Natural killer cell treated with Interleukin-12 subunit alpha and Interleukin-12 subunit beta and Interleukin-15 and Interleukin-18, amount 100 ng/mL, for 72 hours (primary cell): ENCODE data around the gene PNPLA2. TPM values are rescaled to one million over a fixed set of nuclear protein-coding genes. Genes with fewer than 3 reads are reported as not detected.

Experiments used
- ATAC-seq, 2 donors: fragments of 150-1000 bp; cut with Tn5 transposase in 1 of 2; sonication (Bioruptor Pico), chemical (Tn5 transposase) in 1 of 2; 2 replicates each; pipeline ENCODE4 v1.10.0; 2021
- DNase-seq: peaks from one replicate; pipeline ENCODE4 v3.0.0; 2022; ENCODE audit warnings: low spot score
- H3K27ac Mint-ChIP-seq, 2 donors: 1 replicate in 1 of 2; 2 replicates in 1 of 2; pipeline ENCODE4 v1.8.0; 2022; ENCODE audit warnings: mixed read lengths in 2 of 2, mild to moderate bottlenecking in 1 of 2, moderate library complexity in 1 of 2
- H3K27me3 Mint-ChIP-seq, 2 donors: 1 replicate in 1 of 2; 2 replicates in 1 of 2; pipeline ENCODE4 v1.8.0; 2022; ENCODE audit warnings: mixed read lengths in 2 of 2
- H3K36me3 Mint-ChIP-seq: one replicate; pipeline ENCODE4 v1.8.0; 2022; ENCODE audit warnings: mixed read lengths
- H3K4me1 Mint-ChIP-seq, 2 donors: 1 replicate in 1 of 2; 2 replicates in 1 of 2; pipeline ENCODE4 v1.8.0; 2022; ENCODE audit warnings: low read depth in 2 of 2, mixed read lengths in 2 of 2, mild to moderate bottlenecking in 1 of 2
- H3K4me3 Mint-ChIP-seq: one replicate; pipeline ENCODE4 v1.8.0; 2022; ENCODE audit warnings: mixed read lengths
- H3K9me3 Mint-ChIP-seq: 2 replicates; pipeline ENCODE4 v1.8.0; 2022; ENCODE audit warnings: mixed read lengths
- total RNA-seq, 2 donors: library from RNA; stranded (reverse); gene quantifications; one replicate each; pipeline ENCODE4 v1.2.3, GENCODE V29; 2022

Gene PNPLA2
- total RNA-seq, 2 donors from 2014 or later: 69.0 to 95.0 TPM

DNA sequence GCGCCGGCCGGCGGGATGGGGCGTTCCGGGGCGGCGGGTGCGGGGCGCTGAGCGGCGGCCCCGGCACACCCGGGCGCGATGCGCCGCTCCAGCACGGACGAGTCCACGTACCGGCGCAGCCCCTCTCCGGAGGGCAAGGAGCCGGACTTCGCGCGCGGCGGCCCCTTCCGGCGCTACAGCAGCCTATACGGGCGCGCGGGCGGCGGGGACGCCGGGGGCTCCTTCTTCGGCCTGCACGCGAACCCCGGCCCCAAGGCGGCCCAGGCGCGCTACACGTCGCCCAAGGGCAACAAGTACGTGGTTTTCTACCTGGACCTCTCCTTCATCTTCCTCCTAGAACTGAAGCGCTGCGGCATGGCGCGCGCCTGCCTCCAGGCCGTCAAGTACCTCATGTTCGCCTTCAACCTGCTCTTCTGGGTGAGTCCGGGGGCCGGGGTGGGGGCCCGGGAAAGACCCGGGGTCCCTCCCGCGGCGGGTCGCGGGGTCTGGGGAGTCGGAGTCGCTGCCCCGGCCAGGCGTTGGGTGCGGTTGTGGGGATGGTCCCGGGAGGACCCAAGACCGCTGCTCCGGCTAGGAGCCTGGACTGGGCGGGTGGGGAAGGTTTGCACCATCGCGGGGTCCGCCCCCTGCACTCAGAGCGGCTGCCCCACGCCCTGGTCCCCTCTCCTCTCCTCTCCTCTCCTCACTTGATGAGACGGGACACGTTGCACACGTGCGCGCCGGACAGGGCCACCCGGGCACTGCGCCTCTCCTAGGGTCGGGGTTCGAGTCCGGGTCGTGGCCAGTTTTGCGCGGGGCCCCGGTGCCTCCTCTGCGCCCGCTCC, 31.4 kb downstream of the PNPLA2 start:
- Mint-ChIP-seq H3K9me3 (no peaks in the 10 kb centered on the region), H3K4me1 (peaks cover 0 to 3% of the 10 kb centered on the region in 2 donors), H3K4me3 (peak overlapping the region; percentile 60), H3K27me3 (no peaks in the 10 kb centered on the region), H3K36me3 (no peaks in the 10 kb centered on the region), H3K27ac (no peak overlapping the region)
- DNase-seq (no peak), ATAC-seq (peak in 1 of 2 donors; percentile 3)

DNA sequence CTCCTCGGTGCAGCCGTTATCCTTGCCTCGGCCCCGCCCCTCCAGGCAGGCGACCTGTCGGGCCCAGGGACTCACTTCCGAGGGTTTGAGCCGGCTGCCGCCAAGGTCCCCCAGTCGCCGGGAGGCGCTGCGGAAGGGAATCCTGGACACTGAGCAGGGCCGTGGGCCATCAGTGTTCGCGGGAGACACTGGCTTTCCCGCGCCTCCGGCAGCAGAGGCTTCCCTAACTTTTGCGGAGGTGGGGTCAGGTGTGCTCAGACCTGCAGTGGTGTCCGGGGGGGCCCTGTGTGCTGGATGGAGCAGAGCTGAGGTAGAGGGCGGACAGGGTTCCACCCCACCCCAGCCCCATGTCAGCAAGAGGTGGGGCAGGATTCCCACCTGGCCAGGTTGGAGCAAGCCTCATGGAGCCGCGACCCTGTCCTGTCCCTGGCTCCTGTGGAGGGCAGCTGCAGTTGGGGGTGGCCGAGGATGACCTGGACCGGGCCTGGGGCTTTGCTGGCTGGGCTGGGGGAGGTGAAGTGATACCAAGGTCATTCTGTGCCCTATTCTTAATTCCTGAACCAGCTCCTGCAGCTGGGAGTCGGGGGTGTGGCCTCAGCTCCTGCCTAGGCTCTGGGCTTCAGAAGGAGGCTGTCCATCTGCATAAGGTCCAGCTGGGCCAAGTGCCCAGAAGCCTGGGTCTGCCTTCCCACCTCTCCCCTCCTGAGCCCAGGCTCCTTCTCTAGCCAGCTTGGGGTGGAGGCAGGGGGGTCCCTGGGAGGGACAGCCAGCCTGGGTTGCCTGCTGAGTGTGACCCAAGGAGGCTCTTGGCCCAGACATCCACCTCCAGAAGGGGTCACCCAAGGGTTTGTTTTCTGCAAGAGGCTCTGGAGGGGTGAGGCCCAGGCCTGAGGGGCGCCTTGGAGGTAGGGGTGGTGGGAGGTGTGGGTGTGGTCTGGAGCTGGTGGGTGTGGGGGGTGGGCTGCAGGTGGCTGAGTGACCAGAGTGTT, 32.4 kb downstream of the PNPLA2 start:
- no peak overlapping the region for H3K27ac Mint-ChIP-seq
- no peaks in the 10 kb centered on the region for H3K36me3 Mint-ChIP-seq
- no peak for ATAC-seq
- no peaks in the 10 kb centered on the region for H3K27me3 Mint-ChIP-seq
- DNase-seq: no peak
- H3K4me1 Mint-ChIP-seq: peaks cover 0 to 3% of the 10 kb centered on the region in 2 donors
- no peaks in the 10 kb centered on the region for H3K9me3 Mint-ChIP-seq
- H3K4me3 Mint-ChIP-seq: no peak overlapping the region

DNA sequence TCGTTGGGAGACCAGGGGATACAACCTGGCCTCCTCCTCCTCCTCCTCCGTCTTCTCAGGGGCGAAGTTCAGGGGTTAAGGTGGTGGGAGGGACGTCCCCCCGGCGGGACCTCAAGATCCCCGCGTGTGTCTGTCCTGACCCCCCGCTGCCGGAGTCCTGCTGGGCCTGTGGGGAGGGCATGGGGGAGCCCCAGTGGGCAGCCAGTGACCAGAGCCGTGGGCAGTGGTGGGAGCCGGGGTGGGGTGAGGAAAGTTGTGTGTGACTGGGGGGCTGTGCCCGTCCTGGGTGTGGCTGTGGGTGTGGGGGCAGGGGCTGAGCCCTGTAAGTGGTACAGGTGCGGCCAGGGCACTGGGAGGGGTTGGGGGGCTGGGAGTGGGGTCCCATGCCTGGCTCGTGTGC, 34.0 kb downstream of the PNPLA2 start:
- peaks cover 6 to 8% of the 10 kb centered on the region in 2 donors for H3K4me1 Mint-ChIP-seq
- DNase-seq (no peak), ATAC-seq (no peak)
- H3K27me3 Mint-ChIP-seq: no peaks in the 10 kb centered on the region
- H3K36me3 Mint-ChIP-seq: no peaks in the 10 kb centered on the region
- no peaks in the 10 kb centered on the region for H3K9me3 Mint-ChIP-seq
- no peak overlapping the region for H3K4me3 Mint-ChIP-seq
- no peak overlapping the region for H3K27ac Mint-ChIP-seq

DNA sequence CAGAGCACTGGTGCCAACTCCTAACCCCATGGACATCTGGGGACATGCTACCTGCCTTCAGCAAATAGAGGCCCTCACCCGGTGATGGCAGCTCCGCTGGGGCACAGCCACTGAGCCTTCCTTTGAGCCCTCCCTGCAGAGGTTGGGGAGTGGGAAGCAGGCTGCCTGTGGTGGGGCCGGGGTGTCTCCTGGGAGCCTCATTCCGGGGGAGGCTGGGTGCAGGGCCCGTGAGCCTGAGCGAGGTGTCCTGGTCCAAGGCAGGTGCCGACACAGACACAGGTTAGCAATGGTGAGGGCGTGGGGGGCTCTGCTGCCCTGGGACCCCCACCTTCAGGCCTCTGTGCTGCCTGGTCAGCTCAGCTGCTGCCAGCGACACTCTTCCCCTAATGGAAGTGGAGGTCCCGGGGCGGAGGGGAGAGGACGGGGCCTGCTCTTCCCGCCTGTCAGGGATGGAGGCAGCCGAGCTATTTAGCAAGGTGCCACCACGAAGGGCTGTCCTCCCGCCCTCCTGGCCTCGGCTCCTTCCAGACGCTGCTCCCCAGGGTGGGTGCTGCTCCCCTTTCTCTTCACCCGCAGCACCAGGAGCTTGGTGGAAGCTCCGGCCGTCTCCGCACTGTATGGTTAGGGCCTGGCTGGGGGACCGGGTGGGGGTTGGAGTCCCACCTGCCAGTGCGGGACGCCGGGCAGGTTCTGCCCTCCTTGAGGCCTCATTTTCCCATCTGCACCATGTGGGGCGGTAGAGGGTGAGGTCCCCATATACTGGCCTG, 35.2 kb downstream of the PNPLA2 start:
- ATAC-seq (no peak), DNase-seq (no peak)
- Mint-ChIP-seq H3K27ac (no peak overlapping the region), H3K4me3 (no peak overlapping the region), H3K36me3 (no peaks in the 10 kb centered on the region), H3K4me1 (peaks cover 6% of the 10 kb centered on the region in 2 donors), H3K27me3 (no peaks in the 10 kb centered on the region), H3K9me3 (no peaks in the 10 kb centered on the region)

DNA sequence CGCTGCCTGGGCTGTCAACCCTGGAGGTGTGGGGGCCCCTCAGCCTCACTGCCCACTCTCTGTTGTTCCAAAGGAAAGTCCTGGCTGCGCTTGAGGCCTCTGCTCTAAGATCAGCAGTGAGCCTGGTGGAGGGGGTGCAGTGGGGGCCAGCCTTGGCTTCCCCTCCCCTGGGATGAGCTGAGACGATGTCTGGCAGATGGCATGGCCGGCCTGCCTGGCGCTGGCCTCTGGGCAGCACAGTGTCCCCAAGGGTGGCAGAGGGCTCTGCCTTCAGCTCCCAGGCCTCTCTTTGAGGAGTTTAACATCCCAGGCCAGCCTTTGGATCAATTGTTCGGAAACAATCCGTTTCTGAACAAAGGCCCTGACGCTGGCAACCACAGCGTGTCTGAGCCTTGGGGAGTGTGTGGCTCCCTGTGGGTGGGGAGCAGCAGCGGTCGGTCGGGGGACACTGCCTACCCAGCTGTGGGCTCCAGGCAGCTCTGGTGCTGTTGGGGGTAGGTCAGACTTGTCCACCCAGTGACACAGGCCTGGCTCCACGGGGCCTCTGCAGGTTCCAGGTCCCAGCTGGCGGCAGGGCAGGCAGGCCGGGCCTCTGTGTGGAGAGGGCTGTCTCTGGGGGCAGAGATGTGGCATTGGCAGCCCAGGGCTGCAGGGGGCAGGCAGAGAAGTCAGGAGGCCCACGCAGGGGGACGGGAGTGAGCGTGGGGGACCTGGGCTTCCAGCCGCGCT, 36.1 kb downstream of the PNPLA2 start:
- Mint-ChIP-seq H3K9me3 (no peaks in the 10 kb centered on the region), H3K27ac (no peak overlapping the region), H3K4me3 (no peak overlapping the region), H3K27me3 (no peaks in the 10 kb centered on the region), H3K4me1 (peaks cover 6 to 8% of the 10 kb centered on the region in 2 donors), H3K36me3 (no peaks in the 10 kb centered on the region)
- no peak for ATAC-seq
- no peak for DNase-seq

DNA sequence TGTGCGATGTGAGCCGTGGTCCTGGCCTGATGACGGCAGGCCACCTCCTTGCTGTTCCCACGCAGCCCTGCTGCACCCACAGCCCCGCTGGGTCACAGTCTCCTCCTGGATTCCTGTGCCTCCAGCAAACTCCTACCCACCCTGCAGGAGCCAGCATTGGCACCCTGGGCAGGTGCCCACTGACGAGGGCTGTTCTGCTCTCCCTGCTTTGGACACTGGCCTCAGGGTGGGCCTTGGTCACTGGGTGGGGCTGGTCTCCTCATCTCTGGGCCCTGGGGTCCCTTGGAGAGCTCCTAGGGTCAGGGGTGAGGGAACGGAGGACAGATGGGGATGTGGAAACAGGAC, 36.6 kb downstream of the PNPLA2 start:
- Mint-ChIP-seq H3K36me3 (no peaks in the 10 kb centered on the region), H3K27me3 (no peaks in the 10 kb centered on the region), H3K27ac (no peak overlapping the region), H3K4me1 (peaks cover 6 to 8% of the 10 kb centered on the region in 2 donors), H3K9me3 (no peaks in the 10 kb centered on the region), H3K4me3 (no peak overlapping the region)
- ATAC-seq (no peak), DNase-seq (no peak)

DNA sequence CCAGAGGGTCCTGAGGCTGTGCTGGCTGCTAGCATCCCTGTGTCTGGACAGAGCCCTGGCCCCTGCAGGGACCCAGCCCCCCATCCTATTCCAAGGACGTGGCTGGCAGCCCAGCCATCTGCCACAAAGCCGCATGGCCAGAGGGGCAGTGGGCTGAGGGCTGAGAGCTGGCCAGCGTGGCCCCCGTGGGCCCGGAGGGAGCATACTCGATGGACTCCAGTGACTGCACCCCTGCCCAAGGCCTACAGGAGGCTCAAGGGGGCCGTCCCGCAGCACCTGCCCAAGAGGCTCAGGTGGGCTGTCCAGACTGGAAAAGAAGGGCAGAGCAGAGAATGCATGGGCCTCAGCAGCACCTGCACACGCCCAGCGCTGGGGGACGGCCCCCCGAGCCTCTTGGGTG, 37.1 kb downstream of the PNPLA2 start:
- no peaks in the 10 kb centered on the region for H3K9me3 Mint-ChIP-seq
- no peak for DNase-seq
- ATAC-seq: no peak
- H3K36me3 Mint-ChIP-seq: no peaks in the 10 kb centered on the region
- no peak overlapping the region for H3K27ac Mint-ChIP-seq
- no peaks in the 10 kb centered on the region for H3K27me3 Mint-ChIP-seq
- peaks cover 6 to 8% of the 10 kb centered on the region in 2 donors for H3K4me1 Mint-ChIP-seq
- H3K4me3 Mint-ChIP-seq: no peak overlapping the region

DNA sequence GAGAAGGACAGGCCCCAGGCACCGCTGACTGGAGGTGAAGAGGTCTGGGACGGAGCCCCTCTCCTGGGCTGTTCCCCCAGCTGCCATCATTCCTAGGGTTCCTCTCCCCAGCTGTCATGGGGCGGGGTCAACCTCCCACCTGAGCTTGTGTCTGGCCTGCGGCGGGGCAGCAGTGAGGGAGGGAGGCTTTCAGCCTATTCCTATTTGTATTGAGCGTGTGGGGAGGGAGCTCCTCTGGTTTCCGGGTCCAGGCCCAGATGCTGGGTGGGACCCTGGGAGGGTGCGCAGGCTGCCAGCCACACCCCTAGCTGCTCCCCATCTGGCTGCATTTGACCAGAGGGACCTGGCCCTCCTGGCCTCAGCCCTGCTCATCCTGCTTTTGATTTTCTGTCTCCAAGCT, 37.7 kb downstream of the PNPLA2 start:
- H3K4me3 Mint-ChIP-seq: no peak overlapping the region
- no peak overlapping the region for H3K27ac Mint-ChIP-seq
- peaks cover 6 to 8% of the 10 kb centered on the region in 2 donors for H3K4me1 Mint-ChIP-seq
- no peak for DNase-seq
- H3K36me3 Mint-ChIP-seq: no peaks in the 10 kb centered on the region
- H3K27me3 Mint-ChIP-seq: no peaks in the 10 kb centered on the region
- H3K9me3 Mint-ChIP-seq: no peaks in the 10 kb centered on the region
- no peak for ATAC-seq

DNA sequence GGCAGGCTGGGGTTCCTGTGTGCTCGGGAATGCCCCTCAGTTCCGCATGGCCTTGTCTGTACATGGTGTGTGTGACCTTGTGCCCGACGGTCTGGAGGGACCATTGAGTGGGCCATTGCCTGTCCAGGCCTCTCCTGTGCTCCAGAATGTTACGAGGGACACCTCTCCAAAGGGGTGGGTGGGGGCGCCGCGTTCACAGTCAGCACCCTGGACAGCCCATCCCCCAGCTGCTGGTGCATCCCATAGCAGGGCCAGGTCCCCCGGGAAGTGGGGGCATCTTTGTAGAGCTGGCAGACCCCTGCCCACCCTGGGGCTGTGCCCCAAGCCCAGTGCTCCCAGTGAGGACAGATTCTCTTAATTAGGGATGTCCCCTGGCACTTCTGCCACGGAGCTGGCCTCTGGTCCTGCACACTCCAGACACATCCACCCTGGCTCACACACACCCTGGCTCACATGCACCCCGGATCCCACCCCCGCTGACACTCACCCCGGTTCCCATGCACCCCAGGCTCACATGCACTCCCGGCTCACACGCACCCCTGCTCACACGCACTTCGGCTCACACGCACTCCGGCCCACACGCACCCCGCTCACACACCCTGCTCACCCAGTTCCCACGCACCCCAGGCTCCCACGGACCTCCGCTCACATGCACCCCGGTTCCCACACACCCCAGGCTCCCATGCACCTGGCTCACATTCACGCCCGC, 39.5 kb downstream of the PNPLA2 start:
- Mint-ChIP-seq H3K9me3 (no peaks in the 10 kb centered on the region), H3K4me3 (no peak overlapping the region), H3K27me3 (no peaks in the 10 kb centered on the region), H3K27ac (no peak overlapping the region), H3K36me3 (no peaks in the 10 kb centered on the region), H3K4me1 (peaks cover 6 to 8% of the 10 kb centered on the region in 2 donors)
- no peak for DNase-seq
- no peak for ATAC-seq

DNA sequence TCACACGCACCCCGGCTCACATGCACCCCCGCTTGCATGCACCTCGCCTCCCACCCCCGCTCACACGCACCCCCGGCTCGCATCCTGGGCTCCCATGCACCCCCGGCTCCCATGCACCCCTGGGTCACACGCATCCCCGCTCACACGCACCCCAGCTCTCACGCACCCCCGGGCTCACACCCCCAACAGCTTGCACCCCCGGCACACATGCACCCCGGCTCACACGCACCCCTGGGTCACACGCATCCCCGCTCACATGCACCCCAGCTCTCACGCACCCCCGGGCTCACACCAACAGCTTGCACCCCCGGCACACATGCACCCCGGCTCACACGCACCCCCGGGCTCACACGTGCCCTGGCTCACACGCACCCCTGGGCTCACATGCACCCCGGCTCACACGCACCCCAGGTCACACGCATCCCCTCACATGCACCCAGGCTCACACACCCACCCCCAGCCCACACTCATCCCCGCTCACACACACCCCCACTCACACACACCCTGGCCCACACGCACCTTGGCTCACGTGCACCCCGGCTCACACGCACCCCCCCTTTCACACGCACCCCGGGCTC, 40.1 kb downstream of the PNPLA2 start:
- H3K4me1 Mint-ChIP-seq: peaks cover 6 to 8% of the 10 kb centered on the region in 2 donors
- H3K4me3 Mint-ChIP-seq: no peak overlapping the region
- no peak overlapping the region for H3K27ac Mint-ChIP-seq
- no peaks in the 10 kb centered on the region for H3K27me3 Mint-ChIP-seq
- DNase-seq (no peak), ATAC-seq (no peak)
- no peaks in the 10 kb centered on the region for H3K9me3 Mint-ChIP-seq
- no peaks in the 10 kb centered on the region for H3K36me3 Mint-ChIP-seq

DNA sequence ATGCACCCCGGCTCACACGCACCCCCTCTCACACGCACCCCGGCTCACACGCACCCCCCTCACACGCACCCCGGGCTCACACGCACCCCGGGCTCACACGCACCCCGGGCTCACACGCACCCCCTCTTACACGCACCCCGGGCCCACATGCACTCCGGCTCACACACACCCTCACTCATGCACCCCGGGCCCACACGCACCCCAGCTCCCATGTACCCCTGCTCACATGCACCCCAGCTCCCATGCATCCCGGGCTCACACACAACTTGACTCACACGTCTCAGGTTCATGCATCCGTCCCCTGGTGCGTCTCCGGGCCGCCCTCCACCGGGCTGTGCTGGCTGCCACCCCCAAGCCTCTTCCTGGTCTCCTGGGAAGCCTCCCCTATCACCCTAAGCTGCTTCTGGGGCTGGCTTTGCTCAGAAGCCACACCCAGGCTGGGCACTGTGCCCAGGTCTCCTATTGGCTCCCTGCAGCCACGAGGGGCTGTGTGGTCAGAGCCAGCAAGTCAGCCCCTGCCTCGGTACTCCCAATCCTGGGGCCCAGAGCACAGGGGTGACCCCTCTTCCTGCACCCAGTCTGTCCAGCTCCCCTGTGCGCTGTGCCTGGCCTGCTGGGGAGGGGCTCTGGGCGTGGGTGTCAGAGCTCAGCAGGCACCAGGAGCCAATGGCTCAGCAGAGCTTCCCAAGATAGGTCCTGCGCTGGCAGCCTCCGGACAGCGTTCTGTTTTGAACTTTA, 40.8 kb downstream of the PNPLA2 start:
- Mint-ChIP-seq H3K9me3 (no peaks in the 10 kb centered on the region), H3K27ac (no peak overlapping the region), H3K4me1 (peaks cover 6 to 8% of the 10 kb centered on the region in 2 donors), H3K36me3 (no peaks in the 10 kb centered on the region), H3K27me3 (no peaks in the 10 kb centered on the region), H3K4me3 (no peak overlapping the region)
- no peak for ATAC-seq
- DNase-seq: no peak
